ENCODE results near the gene CFAP299.
A peak's percentile ranks its signal among the peaks of the same experiment; 100 is the strongest.

CFAP299 gene

DNA sequence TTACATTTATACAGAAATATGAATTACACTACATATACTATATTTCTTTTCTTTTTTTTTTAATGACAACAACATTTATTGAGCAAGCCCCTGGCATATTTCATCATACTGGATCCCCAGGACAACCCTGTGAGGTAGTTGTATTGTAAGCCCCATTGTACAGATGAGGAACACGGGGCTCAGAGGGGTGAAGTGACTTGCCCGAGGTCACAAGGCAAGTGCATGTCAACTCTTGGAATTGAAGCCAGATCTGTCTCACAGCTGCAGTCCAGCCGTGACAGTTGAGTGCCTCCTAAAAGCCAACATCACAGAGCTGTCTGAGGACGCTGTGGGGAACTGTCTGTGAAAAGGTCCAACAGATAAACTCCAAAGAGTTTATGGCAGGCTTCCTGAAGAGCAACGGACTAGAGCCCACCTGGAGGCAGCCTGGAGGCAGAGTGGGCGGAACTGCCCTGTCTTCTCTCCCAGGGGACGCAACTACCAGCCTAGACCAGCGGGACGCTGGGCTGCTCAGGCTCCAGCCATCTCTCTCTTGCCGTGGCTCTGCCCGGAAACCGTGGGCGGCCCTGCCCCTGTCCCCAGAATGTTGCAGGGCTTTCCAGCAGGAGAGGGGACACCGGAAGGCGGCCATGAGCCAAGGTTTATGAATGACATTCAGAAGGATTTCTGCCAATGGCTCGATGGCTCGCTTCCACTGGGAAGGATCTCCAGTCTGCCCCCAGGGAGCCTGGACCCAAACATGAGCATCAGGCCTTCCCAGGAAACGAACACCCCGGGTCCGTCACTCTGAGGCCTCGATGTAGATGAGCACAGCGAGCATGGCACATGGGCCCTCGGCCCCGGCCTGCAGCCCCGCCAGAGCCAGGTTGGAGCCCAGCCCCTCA, 50.1 kb downstream of the CFAP299 start:
- no peak overlapping the region for H3K4me3 ChIP-seq (ENCODE audit: low read length)
- no peak for DNase-seq (ENCODE audit: low read depth, low spot score)

DNA sequence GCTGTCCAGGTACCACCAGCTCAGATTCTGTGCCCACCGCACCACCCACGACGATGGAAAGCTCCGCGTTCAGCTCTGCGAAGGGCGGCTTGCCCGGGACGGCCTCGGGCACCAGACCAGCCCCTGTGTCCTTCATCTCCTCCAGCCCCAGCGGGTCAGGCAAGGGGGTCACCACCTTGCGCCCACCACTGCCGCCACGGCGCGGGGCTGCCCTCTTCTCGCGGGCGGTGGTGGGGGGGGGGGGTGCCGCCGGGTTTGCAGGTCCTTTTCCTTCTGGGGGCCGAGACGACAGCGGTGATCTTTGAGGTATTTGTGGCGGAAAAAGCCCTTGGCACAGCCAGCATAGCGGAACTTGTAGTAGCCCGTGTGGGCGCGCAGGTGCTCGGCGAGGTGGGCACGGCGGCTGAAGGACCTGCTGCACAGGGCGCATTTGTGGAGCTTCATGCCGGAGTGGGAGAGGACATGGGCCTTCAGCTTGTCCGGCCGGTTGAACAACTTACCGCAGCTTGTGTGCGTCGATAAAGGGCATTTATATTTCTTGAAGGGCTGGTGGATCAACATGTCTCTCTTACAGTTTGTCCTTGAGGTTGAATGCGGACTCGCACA, 50.9 kb downstream of the CFAP299 start:
- H3K4me3 ChIP-seq (ENCODE audit: low read length): no peak overlapping the region
- DNase-seq (ENCODE audit: low read depth, low spot score): no peak

DNA sequence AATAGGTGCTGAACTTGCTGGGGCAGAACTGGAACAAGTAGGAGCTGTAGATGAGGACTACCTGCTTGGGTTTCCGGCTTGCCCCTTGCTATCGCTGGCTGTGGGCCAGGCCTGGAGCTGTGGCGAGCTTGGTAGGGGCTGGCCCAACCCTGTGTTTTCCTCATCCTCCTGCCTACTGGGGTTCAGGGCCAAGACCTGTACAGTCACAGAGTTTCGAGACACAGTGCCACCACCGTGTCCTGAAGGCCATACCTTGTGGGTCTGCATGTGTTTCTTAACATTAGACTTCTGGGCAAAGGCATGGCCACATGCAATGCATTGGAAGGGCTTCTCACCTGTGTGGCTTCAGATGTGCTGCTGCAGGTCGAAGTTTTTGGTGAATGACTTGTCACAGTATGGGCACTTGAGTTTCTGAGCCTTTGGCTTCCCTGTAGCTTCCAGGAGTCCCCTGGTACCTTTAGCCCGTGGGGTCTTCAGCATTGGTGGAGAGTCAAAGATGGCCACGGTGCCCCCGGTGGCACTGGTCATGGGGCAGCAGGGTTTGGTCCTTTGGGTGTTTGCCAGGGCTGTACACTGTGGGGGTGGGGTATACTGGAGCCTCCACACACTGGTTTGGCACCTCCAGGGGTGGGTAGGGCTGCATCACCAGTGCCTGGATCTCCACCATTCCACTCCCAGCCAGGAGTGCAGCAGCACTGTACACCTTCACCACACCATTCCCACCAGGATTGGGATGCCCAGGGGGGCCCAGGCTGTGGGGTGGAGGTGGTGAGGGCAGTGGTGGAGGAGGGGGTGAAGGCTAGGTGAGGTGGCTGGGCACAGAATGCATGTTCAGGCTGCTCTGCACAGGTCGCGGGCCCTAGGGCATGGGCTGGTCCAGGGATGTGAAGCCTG, 52.1 kb downstream of the CFAP299 start:
- H3K4me3 ChIP-seq (ENCODE audit: low read length): no peak overlapping the region
- no peak for DNase-seq (ENCODE audit: low read depth, low spot score)

- DNase-seq (ENCODE audit: low read depth, low spot score): no peak
- H3K4me3 ChIP-seq (ENCODE audit: low read length): no peak overlapping the region
These were observed 52.7 kb downstream of the CFAP299 start for GRCh38 chr4:80388284-80388607.

- H3K4me3 ChIP-seq (ENCODE audit: low read length): no peak overlapping the region
- no peak for DNase-seq (ENCODE audit: low read depth, low spot score)
These were observed 54.6 kb downstream of the CFAP299 start for GRCh38 chr4:80390178-80390577.

DNA sequence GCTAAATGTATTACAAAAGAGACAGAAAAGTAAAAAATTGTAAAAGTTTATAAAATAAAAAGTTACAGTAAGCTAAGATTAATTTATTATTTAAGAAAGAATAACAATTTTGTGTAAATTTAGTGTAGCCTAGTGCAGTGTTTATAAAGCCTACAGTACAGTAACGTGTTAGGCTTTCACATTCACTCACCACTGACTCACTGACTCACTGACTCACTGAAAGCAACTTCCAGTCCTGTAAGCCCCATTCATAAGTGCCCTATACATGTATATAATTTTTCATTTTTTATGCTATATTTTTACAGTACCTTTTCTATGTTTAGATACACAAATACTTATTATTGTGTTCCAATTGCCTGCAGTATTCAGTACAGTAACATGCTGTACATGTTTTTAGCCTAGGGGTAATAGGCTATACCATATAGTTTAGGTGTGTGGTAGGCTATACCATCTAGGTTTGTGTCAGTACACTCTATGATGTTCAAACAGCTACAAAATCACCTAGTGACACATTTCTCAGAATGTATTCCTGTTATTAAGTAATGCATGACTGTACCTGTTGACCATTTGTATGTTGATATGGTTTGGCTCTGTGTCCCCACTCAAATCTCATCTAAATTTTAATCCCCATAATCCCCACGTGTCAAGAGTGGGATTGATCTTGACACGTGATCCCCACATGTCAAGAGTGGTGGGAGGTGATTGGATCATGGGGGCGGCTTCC, 57.9 kb downstream of the CFAP299 start:
- DNase-seq (ENCODE audit: low read depth, low spot score): no peak
- no peak overlapping the region for H3K4me3 ChIP-seq (ENCODE audit: low read length)

- DNase-seq (ENCODE audit: low read depth, low spot score): no peak
- no peak overlapping the region for H3K4me3 ChIP-seq (ENCODE audit: low read length)
These were observed 58.4 kb downstream of the CFAP299 start for GRCh38 chr4:80393970-80394250.

- no peak overlapping the region for H3K4me3 ChIP-seq (ENCODE audit: low read length)
- DNase-seq (ENCODE audit: low read depth, low spot score): no peak
These were observed 71.7 kb downstream of the CFAP299 start for GRCh38 chr4:80407246-80407645.

DNA sequence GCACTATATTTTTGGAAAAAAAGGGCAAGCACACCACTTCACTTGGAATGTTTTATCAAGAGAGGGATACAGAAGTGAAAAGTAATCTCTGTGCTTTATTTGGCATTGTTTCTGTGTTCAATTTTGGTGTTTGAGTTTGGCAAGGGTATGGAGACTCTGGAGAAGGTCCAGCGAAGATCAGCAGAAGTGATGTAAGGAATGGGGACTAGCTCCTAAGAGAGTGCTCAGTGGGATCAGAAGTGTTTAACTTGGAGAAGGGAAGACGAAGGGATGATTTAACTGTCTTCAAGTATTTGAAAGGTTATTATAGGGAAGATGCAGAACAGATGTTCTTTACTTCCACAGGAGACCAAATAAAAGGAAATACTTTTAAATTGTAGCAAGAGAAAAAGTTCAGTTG, 74.3 kb downstream of the CFAP299 start:
- DNase-seq (ENCODE audit: low read depth, low spot score): no peak
- no peak overlapping the region for H3K4me3 ChIP-seq (ENCODE audit: low read length)

DNA sequence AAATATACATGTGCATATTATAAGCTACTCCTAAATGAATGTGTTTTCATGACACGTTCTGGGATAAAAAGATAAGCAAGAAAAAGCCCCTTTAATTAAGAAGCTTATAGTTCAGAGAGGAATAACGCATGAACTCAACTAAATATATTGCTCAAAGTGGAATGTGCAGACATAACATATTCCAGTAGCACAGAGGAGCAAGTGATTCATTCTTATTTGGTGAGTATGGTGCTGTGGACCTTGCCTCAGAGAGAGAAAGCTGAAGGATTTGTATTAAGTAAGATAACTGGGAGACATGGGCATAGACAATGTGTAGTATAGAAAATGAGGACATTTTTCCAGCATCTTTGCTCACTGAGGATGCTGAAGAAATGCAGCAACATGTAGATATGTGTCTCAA, 76.8 kb downstream of the CFAP299 start:
- DNase-seq (ENCODE audit: low read depth, low spot score): no peak
- no peak overlapping the region for H3K4me3 ChIP-seq (ENCODE audit: low read length)

- DNase-seq (ENCODE audit: low read depth, low spot score): no peak
- no peak overlapping the region for H3K4me3 ChIP-seq (ENCODE audit: low read length)
These were observed 77.6 kb downstream of the CFAP299 start for GRCh38 chr4:80413086-80413485.

GRCh38 chr4:80417019-80417418, 81.5 kb downstream of the CFAP299 start:
- H3K4me3 ChIP-seq (ENCODE audit: low read length): no peak overlapping the region
- DNase-seq (ENCODE audit: low read depth, low spot score): no peak

DNA sequence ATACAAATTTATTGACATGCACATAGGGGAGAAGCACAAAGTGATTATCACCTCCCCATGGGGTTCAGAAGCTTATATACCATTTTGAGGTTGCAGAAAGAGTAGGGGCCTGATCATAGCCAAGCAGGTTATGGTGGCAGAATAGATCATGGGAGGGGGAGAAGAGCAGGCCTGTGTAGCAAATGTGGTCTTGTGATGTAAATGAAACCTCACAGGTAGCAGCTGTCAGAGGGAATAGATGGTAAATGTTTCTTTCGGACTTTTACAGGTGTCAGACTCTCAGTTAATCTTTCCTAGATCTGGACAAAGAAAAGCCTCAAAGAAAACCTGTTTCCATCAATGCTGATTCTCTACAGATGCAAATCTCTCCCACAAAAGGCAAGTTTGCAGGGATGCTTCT, 84.4 kb downstream of the CFAP299 start:
- DNase-seq (ENCODE audit: low read depth, low spot score): no peak
- no peak overlapping the region for H3K4me3 ChIP-seq (ENCODE audit: low read length)

GRCh38 chr4:80420638-80421037, 85.1 kb downstream of the CFAP299 start:
- no peak overlapping the region for H3K4me3 ChIP-seq (ENCODE audit: low read length)
- DNase-seq (ENCODE audit: low read depth, low spot score): no peak

GRCh38 chr4:80422727-80423404, 87.3 kb downstream of the CFAP299 start:
- no peak overlapping the region for H3K4me3 ChIP-seq (ENCODE audit: low read length)
- DNase-seq (ENCODE audit: low read depth, low spot score): peak; percentile 48

- DNase-seq (ENCODE audit: low read depth, low spot score): no peak
- no peak overlapping the region for H3K4me3 ChIP-seq (ENCODE audit: low read length)
These were observed 88.2 kb downstream of the CFAP299 start for GRCh38 chr4:80423553-80424224.

DNA sequence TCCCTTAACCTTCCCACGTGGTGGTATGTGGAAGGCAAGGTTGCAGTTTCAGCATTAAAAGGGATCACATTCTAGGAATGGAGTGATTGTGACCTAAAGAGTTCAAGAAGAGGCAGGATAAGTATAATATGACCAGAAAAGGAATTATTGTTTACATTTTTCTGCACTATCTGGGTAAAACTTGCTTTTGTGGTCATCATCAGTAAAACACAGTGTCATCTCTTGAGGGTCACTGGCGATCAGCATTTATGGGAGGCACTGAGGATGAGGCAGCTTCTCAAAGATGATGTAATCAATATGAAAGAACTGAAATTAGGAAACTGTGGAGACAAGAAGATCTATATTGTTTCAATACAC, 88.7 kb downstream of the CFAP299 start:
- no peak for DNase-seq (ENCODE audit: low read depth, low spot score)
- H3K4me3 ChIP-seq (ENCODE audit: low read length): no peak overlapping the region

All from Jurkat, Clone E6-1 (cell line).